ENCODE results near the gene GPR50. TPM values are rescaled to one million over a fixed set of nuclear protein-coding genes. Genes with fewer than 3 reads are reported as not detected.

Gene GPR50
- polyA plus RNA-seq (2014; cell fraction: cytosol; rRNA removed) = 0.46 TPM in 1 of 2 replicates, not detected in the other
- not detected in 2 replicates for polyA plus RNA-seq (2014; cell fraction: nucleus; rRNA removed)

DNA sequence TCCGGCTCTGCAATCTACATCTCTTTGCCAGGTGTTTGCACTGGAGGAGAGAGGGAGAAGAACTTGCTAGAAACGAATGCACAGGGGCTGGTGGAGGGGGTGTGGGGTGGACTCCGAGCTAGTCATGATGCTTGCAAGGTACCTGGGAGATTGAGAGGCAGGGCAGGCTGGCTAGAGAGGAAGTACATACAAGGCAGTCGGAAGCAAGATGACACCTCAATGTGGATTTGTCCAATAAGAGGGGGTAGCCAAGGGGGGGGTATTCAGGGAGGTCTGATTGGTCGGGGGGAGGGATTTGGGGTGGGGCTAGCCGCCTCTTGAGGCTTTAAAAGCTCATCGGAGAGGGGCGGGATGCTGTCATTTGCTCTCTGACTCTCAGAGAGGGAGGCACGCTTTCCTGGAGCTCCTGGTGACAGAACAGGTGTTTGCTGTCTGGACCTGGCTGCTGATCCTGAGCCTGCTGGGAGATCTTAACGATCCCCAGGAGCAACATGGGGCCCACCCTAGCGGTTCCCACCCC, at the start of gene GPR50:
GPR50 (plus strand) TSS at position 354 of the 520 bp plus-strand sequence; CDS start at position 492, 138 bp downstream.
- no peak for DNase-seq (ENCODE audit: low spot score)

DNA sequence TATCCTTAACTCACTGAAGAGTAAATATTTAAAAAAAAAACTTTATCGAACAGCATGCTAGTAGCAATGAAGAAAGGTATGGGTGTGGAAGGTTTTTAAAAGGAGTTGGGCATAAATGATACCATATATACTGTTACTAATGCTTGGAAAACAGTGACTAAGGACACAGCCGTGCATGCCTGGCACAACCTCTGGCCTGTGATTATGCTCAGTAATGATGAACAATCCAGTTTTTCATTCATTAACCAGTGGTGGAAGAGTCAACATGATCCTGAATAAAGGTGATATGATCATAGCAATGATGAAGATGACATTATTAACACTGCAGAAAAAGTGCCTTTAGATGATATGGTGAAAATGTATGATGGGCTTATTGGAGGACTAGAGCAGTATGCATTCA, 43.9 kb upstream of the GPR50 start:
- no peak for DNase-seq (ENCODE audit: low spot score)

DNA sequence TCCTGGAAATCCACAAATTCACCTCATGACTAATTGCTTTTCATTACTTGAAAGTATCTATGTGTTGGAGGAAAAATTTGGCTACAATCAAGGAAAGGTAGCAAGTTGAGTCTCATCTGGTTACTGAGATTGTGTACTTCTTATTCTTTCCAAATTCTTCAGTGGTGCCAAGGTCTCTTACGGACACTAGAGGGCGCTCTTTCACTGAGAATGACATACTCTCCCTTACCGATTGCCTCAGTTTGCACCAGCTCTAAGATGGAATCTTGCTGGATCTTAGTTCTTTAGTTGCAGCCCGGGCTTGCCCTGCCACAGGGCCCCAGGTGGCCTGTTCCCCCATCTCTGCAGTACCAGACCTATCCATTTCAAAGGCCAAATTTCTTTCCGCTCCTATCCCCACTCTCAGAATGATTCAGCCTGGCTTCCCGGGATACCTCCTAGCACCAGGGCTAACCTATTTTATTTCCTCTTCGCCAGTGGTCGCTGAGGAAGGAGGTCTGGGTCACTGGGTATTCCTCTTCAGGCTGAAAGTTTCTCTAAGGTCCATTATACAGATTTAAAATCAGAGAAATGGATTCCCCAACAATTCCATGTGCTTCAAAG, 24.6 kb upstream of the GPR50 start:
- DNase-seq (ENCODE audit: low spot score) = peak; percentile 45

DNA sequence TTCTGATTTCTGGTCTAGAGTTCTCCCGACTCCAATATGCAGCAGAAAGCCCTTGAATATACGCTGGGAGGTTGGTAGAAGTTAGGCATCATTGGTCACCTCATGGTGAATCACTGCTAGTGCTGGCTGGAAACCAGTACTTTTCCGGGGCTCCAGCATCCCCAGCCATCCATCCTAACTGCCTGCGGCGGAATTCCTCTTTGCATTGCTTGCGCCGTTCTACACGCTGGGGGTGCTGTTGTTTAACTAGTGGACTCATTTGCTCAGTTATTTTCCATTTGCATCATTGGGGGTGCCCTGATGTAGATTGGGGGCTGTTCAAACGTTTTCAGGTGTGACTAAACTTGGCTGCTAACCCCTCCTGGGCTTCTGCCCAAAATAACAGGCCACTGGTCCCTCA, 23.3 kb upstream of the GPR50 start:
- DNase-seq (ENCODE audit: low spot score) = no peak

DNA sequence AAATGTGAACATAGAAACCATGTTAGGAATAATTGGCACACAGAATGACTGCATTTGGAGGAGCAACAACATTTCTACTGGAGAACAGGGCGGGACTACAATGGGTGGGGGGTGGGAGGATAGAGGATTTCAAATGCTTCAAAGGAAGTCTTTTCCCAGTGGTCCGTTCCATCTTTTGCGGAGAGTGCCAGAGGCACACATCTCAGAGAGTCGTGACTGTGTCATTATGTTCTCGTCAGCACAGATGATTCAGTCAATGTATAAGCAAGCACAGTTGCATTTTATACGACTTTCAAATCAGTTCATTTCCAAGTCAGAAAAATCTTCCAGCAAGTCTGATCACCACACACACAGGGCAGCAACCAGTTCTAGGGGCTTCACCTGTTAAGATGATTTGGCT, 22.7 kb upstream of the GPR50 start:
- DNase-seq (ENCODE audit: low spot score) = no peak

DNA sequence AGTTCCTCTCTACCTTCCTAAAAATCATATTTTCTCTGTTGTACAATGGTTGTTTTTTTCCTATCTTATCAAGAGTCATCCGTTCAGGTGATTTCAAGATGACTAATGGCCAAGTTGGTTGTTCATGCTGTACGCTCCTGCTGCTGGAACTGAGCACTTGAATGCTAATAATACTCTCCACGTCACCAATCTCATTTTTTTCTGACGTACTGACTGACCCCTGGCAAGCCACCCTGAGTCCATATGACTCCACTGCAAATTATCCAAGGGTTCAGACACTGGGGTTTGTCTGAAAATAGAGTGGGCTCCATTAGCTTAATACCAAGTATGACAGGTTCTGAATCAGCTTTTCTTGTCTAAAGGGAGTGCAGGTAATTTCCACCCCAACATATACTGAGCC, 21.1 kb upstream of the GPR50 start:
- DNase-seq (ENCODE audit: low spot score) = no peak

DNA sequence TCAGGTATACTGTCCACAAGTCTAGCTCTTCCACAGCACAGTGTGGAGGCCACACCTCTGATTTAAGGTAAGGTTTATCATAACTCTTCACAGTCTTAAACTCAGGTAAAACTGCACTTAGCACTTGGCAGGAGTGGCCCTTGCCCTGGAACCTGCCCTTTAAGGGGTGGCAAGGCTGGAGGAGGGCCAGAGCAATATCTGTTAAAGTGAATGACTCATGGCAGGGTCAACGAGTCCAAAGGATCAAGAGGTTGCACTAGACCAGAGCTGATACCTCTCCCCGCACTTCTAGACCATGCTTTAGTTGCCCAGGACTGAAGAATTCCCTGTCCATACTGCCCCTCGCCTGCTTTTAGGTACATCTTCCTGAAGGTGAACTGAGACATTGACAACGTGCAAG, 14.7 kb upstream of the GPR50 start:
- no peak for DNase-seq (ENCODE audit: low spot score)

DNA sequence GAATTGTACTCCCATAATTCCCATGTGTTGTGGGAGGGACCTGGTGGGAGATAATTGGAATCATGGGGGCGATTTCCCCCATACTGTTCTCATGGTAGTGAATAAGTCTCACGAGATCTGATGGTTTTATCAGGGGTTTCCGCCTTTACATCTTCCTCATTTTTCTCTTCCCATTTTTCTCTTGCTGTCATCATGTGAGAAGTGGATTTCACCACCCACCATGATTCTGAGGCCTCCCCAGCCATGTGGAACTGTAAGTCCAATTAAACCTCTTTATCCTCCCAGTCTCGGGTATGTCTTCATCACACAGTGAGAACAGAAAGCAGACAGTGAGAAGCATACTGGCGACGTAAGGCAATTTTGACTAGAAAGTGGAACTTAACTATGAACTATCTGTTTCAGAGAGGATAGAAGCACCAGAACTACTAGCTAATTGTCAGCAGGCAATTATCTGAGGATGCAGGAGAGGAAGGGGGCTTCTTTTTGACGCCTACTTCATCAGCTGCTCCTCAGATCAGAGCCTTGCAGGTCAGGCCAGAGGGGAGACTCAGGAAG, 8.5 kb upstream of the GPR50 start:
- no peak for DNase-seq (ENCODE audit: low spot score)

DNA sequence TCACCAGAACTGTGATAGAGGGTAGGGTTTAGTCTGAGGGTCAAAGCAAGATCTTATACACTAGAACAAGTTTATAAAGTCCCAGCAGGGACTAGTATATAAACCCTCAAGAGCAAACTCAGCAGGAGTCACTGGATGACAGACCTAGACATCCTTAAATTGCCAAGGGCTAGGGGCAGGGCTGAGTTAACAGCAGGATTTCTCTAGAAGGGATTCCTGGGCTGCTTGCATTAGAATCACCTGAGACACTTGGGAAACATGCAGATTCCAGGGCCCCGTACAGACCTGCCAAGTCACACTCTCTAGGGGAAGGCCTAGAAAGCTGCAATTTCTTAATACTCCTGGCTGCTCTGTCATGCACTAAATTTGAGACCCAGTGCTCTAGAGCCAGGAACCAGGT, 6.6 kb upstream of the GPR50 start:
- DNase-seq (ENCODE audit: low spot score) = no peak

DNA sequence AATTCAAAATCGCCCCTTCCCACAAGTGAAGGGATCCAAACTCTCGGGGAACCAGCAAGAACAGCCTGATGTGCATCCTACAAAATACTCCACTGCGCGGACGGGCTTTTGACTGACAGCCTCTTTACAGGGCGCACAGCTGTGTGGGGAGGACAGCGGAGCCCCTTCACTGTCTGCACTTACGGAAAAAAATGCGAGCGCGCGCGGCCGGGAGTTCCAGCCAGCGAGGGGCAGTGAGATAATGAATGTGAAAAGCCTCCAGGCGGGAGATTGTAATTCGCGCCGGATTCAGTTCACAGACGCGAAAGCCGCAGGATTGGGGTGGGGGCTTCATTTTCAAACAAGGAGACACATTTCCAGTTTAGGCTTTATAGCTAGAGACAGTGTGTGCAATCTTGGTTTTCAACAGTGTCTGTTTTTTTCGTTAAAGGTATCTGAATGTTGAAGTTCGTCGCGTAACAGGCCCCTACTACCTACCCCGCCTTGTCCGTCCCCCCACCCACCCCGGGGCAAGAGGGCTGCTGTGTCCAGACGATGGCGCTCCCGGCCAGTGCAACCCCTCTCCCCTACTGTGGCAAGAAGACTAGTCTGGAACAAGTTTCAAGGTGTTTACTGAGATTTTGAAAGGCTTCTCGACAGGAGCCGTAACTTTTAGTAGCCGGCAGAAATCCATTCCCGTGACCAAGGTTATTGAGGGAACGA, 1.7 kb upstream of the GPR50 start:
- DNase-seq (ENCODE audit: low spot score) = peak; percentile 10

DNA sequence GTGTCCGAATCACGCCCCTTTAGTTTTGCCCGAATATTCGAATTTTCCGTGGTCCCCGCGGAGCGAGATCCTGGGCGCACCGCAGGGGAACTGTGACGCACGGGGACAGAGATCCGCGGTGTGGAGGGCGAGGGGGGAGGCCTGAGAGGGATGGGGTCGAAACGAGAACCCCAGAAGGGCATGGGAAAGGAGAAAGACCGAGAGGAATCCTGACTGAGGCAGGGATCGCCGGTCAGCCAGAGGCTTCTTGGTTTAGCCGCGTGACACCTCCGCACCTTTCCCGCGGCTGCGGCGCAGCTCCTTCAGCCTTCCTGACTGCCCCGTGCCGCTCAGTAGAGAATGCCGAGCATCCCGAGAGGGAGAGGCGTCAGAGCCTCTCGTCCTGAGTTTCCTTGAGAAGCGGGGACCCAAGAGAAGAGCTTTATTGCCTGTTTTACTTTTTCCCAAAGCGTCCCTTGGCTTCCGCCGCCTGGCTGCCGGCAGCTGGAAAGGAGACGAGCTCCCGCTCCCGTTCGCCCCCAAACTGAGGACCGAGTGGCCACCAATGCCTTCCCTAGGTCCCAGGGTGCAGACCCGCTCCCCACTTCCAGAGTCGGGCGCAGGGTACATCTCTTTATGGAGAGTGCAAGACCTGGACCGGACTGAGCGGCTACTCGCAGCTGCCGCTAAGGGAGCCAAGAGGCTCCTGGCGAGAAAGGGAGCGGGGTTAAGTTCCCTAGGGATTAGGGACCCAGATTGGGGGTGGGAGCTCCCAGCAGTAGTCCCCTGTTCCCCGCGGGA, 911 bp upstream of the GPR50 start:
- DNase-seq (ENCODE audit: low spot score) = no peak

DNA sequence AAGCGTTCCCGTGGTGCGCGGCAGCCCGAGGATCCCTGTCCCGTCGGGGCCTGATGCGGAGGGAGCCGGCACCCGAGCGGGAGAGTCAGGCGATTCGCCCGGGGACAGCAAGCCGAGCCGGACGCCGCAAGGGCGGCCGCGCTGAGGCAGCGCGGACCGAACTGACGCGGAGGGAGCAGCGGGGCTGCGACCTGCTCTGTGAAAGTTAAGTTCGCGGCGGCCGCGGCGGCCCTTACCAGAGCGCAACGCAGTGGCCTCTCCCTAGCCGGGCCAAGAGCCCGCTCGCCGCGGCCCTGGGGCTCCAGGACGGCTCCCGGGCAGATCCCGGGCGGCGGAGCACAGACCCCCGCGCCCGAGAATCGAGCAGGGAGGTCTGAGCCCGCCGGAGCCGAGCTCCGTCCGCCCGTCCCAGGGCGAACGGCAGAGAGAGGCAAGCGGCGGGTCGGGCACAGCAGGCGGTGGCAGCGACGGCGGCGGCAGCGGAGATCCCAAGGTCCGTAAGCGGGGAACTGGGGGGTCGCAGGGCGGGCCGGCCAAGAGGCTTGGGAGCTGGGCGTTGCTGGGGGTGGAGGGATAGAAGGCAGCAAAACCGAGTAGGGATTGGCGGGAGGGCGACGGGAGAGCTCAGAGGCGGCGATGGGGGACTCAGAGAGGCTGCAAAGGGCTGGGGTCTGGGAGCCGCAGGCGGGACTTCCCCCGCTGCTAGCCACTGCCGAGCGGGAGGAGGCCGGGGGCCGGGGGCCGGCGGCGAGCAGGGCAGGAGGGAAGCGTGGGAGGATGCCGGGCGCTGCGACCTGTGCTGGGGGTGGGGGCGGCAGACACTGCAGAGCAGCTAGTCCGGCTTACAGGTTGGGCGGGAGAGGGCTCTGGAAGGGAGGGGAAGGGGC, 1.0 kb downstream of the GPR50 start:
- DNase-seq (ENCODE audit: low spot score) = no peak

DNA sequence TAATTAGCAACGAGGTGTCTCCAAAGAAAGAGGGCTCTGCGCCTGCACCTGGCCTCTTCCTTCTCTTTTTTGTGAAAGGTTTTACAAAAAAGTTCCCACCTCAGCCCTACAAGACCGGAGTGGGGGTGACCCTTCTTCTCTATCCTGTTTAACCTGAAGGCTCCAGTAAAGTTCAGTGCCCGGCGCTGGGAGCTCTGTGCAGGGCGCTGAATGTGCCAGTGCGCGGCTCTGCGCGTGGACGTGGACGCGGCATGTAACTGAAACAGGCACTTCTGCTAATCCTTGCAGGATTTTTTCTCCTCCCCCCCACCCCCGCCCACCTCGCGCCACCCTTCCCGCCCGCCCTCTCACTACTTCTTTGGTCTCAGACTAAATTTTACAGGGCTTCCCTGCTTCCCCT, 2.4 kb downstream of the GPR50 start:
- DNase-seq (ENCODE audit: low spot score) = no peak

DNA sequence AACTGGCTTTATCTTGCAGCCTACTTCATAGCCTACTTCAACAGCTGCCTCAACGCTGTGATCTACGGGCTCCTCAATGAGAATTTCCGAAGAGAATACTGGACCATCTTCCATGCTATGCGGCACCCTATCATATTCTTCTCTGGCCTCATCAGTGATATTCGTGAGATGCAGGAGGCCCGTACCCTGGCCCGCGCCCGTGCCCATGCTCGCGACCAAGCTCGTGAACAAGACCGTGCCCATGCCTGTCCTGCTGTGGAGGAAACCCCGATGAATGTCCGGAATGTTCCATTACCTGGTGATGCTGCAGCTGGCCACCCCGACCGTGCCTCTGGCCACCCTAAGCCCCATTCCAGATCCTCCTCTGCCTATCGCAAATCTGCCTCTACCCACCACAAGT, 4.0 kb downstream of the GPR50 start:
- DNase-seq (ENCODE audit: low spot score) = no peak

DNA sequence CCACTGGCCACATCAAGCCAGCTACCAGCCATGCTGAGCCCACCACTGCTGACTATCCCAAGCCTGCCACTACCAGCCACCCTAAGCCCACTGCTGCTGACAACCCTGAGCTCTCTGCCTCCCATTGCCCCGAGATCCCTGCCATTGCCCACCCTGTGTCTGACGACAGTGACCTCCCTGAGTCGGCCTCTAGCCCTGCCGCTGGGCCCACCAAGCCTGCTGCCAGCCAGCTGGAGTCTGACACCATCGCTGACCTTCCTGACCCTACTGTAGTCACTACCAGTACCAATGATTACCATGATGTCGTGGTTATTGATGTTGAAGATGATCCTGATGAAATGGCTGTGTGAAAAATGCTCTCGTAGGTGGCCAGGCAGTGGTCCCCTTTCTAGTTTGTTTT, 4.7 kb downstream of the GPR50 start:
- DNase-seq (ENCODE audit: low spot score) = no peak

DNA sequence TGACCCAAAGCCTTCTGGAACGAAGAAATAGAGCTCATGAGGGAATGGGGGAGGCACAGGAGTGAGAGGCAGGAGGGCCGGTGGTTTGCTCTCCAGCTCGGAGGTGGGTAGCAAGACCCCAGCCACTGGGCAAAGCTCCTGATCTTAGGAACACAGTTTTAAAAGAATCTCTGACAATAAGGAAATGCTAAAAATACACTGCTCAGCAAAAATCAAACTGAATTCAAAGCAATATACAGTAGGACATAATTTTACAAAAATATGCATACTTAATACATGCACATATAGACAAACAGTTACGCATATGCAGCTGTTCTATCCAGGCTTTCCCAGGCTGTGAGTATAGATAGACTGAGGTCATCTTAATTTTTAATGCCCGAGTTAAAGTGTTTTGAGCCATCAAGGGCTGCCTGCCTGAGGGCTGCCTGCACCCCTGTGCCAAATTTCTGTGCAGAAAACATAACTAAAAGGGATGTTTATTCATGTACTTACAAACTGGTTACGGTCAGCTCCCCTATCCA, 6.9 kb downstream of the GPR50 start:
- DNase-seq (ENCODE audit: low spot score) = no peak

DNA sequence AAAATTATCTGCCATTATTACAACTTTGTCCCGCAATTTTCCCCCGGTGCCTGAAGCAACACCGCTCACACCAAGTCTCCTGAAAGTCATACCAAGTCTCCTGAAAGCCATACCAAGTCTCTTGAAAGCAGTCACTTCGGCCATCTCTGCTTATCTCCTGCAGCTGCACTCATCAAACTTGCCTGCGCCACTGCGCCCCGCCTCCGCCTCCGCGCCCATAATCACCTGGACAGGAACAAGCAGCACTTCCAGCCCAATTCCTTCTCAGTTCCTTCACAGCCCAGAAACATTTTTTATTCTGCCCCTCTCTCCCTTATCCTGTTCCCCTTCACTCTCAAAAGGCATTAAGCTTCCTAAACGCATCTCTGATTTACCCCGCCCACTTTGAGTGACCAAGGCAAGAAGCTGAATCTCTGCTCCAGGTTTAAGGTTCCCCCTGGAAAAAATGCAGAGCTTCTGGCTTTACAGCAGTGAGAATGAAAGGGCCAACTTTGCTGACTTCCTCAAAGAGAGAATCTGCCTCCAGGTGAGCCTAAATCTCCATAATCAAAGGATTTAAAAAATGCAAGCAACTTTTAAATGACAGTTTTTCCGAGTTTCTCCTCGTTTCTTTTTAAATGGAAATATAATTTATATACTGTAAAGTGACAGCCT, 7.7 kb downstream of the GPR50 start:
- DNase-seq (ENCODE audit: low spot score) = no peak

DNA sequence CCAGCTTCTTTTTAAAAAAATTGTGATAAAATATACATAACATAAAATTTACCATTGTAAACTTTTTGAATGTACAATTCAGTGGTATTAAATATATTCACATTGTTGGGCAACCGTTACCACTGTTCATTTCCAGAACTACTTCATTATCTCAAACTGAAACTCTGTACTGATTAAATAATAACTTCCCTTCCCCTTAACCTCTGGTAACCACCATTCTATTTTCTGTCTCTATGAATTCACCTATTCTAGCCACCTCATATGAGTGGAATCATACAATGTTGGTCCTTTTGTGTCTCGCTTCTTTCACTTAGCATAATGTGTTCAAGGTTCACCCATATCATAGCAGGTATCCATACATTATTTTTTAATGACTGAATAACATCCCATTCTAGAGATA, 8.3 kb downstream of the GPR50 start:
- no peak for DNase-seq (ENCODE audit: low spot score)

DNA sequence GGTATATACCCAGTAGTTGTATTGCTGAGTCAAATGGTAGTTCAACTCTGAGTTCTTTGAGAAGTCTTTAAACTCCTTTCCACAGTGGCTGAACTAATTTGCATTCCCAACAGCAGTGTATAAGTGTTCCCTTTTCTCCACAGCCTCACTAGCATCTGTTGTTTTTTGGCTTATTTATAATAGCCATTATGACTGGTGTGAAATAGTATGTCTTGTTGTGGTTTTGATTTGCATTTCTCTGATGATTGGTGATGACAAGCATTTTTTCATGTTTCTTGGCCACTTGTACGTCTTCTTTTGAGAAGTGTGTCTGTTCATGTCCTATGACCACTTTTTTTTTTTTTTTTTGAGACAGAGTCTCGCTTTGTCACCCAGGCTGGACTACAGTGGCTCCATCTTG, 30.5 kb downstream of the GPR50 start:
- DNase-seq (ENCODE audit: low spot score) = no peak

DNA sequence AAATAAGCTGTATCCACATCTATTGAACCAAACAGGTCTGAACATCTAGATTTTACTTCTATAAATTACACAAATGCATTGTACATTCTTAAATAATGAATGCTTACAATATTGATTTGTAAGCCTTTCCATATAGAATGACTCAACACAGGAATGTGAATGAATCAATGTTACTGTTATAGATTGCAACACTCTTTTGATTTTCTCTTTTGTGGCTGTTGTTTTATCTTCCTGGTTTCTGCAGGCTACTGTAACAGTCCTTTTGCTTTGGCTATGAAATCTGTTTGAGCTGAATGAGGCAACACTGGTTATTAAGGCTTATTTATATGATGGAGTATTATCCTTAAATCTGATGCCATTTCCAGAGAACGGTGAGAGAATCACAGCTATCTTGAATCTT, 49.5 kb downstream of the GPR50 start:
- DNase-seq (ENCODE audit: low spot score) = no peak

Measured in SK-N-DZ (cell line).